ENCODE data around the gene RBBP8. TPM values are rescaled to one million over a fixed set of nuclear protein-coding genes. Genes with fewer than 3 reads are reported as not detected.

The RBBP8 gene
- total RNA-seq, 1 experiment from 2014 or later, result 33.3 TPM

GRCh38 chr18:22933206-22933965 is at the start of gene RBBP8 (continued):
- no peak for TF ChIP-seq PRDM15 (CRISPR knock-in tag; IDR thresholded peaks at IDR 0.05)
- no peak for TF ChIP-seq ZNF532 (CRISPR knock-in tag; IDR thresholded peaks at IDR 0.05; ENCODE audit: borderline replicate concordance)
- peak; percentile 74 for TF ChIP-seq ZBTB43 (CRISPR knock-in tag; IDR thresholded peaks at IDR 0.05)
- no peak for TF ChIP-seq PREB (CRISPR knock-in tag; IDR thresholded peaks at IDR 0.05; ENCODE audit: borderline replicate concordance)
- no peak for TF ChIP-seq ATF3 (CRISPR knock-in tag; conservative IDR thresholded peaks at IDR 0.05)
- TF ChIP-seq NFATC4 (CRISPR knock-in tag; IDR thresholded peaks at IDR 0.05), result no peak
- no peak for TF ChIP-seq HMGA2 (CRISPR knock-in tag; IDR thresholded peaks at IDR 0.05)
- TF ChIP-seq MYBL2 (CRISPR knock-in tag; IDR thresholded peaks at IDR 0.05), result peak; percentile 75
- TF ChIP-seq ZNF396 (CRISPR knock-in tag; IDR thresholded peaks at IDR 0.05; ENCODE audit: borderline replicate concordance), result no peak
- TF ChIP-seq MLX (CRISPR knock-in tag; IDR thresholded peaks at IDR 0.05), result no peak
- no peak for TF ChIP-seq NR1H2 (CRISPR knock-in tag; IDR thresholded peaks at IDR 0.05)
- TF ChIP-seq ETV6 (CRISPR knock-in tag; IDR thresholded peaks at IDR 0.05), result peak; percentile 65; the same call in 1 of the 2 replicates
- no peak for TF ChIP-seq ZMAT4 (CRISPR knock-in tag; IDR thresholded peaks at IDR 0.05)
- TF ChIP-seq SMAD3 (CRISPR knock-in tag; IDR thresholded peaks at IDR 0.05; ENCODE audit: borderline replicate concordance), result no peak
- TF ChIP-seq CBFB (CRISPR knock-in tag; IDR thresholded peaks at IDR 0.05; ENCODE audit: low read depth), result 0 out of 2 replicates have a peak, but pooled peaks have one; percentile 24
- TF ChIP-seq ZNF671 (CRISPR knock-in tag; IDR thresholded peaks at IDR 0.05), result no peak
- no peak for TF ChIP-seq FOXJ3 (CRISPR knock-in tag; IDR thresholded peaks at IDR 0.05; ENCODE audit: borderline replicate concordance)
- TF ChIP-seq MXD4 (CRISPR knock-in tag; IDR thresholded peaks at IDR 0.05; ENCODE audit: borderline replicate concordance), result no peak
- no peak for TF ChIP-seq NR2C2 (CRISPR knock-in tag; IDR thresholded peaks at IDR 0.05)
- peak; percentile 69 for TF ChIP-seq FOXP1 (CRISPR knock-in tag; IDR thresholded peaks at IDR 0.05; ENCODE audit: borderline replicate concordance)
- no peak for TF ChIP-seq STAT6 (CRISPR knock-in tag; conservative IDR thresholded peaks at IDR 0.05; ENCODE audit: low read depth)
- no peak for TF ChIP-seq ZNF232 (CRISPR knock-in tag; IDR thresholded peaks at IDR 0.05)
- TF ChIP-seq OVOL2 (CRISPR knock-in tag; IDR thresholded peaks at IDR 0.05; ENCODE audit: borderline replicate concordance), result no peak
- no peak for TF ChIP-seq ZNF423 (CRISPR knock-in tag; IDR thresholded peaks at IDR 0.05)
